GM21786 (cell line): ENCODE measurements around the gene ARFGEF3.

Experiments
- ATAC-seq: cut with Tn5 transposase; IDR thresholded peaks from one replicate; pipeline ENCODE4 v1.9.1; 2021; ENCODE audit not compliant: unreplicated experiment

ARFGEF3 gene

GRCh38 chr6:138297761-138298298 is 136.1 kb downstream of the ARFGEF3 start:
- no peak for ATAC-seq

- no peak for ATAC-seq
Measured at GRCh38 chr6:138300469-138300868, 138.7 kb downstream of the ARFGEF3 start.

GRCh38 chr6:138302554-138302953 is 140.8 kb downstream of the ARFGEF3 start:
- no peak for ATAC-seq

- no peak for ATAC-seq
Measured at GRCh38 chr6:138307352-138307751, 145.6 kb downstream of the ARFGEF3 start.

GRCh38 chr6:138307816-138308730 is 146.3 kb downstream of the ARFGEF3 start:
- ATAC-seq: no peak

GRCh38 chr6:138308731-138309110 is 147.0 kb downstream of the ARFGEF3 start:
- no peak for ATAC-seq

- no peak for ATAC-seq
Measured at GRCh38 chr6:138309695-138310094, 148.0 kb downstream of the ARFGEF3 start.

- no peak for ATAC-seq
Measured at GRCh38 chr6:138310294-138310693, 148.6 kb downstream of the ARFGEF3 start.

- no peak for ATAC-seq
Measured at GRCh38 chr6:138310821-138311220, 149.1 kb downstream of the ARFGEF3 start.

- no peak for ATAC-seq
Measured at GRCh38 chr6:138311268-138311667, 149.5 kb downstream of the ARFGEF3 start.

- no peak for ATAC-seq
Measured at GRCh38 chr6:138318741-138319375, 157.1 kb downstream of the ARFGEF3 start.

GRCh38 chr6:138321934-138322333 is 160.2 kb downstream of the ARFGEF3 start:
- ATAC-seq: no peak

GRCh38 chr6:138323821-138324220 is 162.1 kb downstream of the ARFGEF3 start:
- no peak for ATAC-seq

GRCh38 chr6:138328210-138328609 is 166.5 kb downstream of the ARFGEF3 start:
- ATAC-seq: no peak

- ATAC-seq: no peak
Measured at GRCh38 chr6:138330763-138331162, 169.0 kb downstream of the ARFGEF3 start.

- ATAC-seq: no peak
Measured at GRCh38 chr6:138331444-138331843, 169.7 kb downstream of the ARFGEF3 start.

GRCh38 chr6:138331984-138332383 is 170.2 kb downstream of the ARFGEF3 start:
- ATAC-seq: no peak

- no peak for ATAC-seq
Measured at GRCh38 chr6:138334000-138334399, 172.3 kb downstream of the ARFGEF3 start.

GRCh38 chr6:138334963-138335362 is 173.2 kb downstream of the ARFGEF3 start:
- ATAC-seq: no peak

GRCh38 chr6:138336221-138336620 is 174.5 kb downstream of the ARFGEF3 start:
- no peak for ATAC-seq

GRCh38 chr6:138337076-138337475 is 175.3 kb downstream of the ARFGEF3 start:
- ATAC-seq: no peak

GRCh38 chr6:138339024-138339423 is 177.3 kb downstream of the ARFGEF3 start:
- no peak for ATAC-seq
